ENCODE results near the gene RASGRP1.

The RASGRP1 gene

GRCh38 chr15:38481113-38481512, 83.5 kb downstream of the RASGRP1 start:
- H3K36me3 ChIP-seq (ENCODE audit: control insufficient read depth, insufficient read depth, low read length): peaks cover 62% of the 10 kb centered on the region
- no peak overlapping the region for H3K9ac ChIP-seq (ENCODE audit: low read depth, low read length)
- H3K9me3 ChIP-seq (ENCODE audit: control insufficient read depth, insufficient read depth, low read length): no peaks in the 10 kb centered on the region
- H3K27me3 ChIP-seq (ENCODE audit: control insufficient read depth, insufficient read depth, low read length): no peaks in the 10 kb centered on the region
- no peak overlapping the region for H3K4me3 ChIP-seq (ENCODE audit: low read depth, low read length)
- no peak overlapping the region for H3K27ac ChIP-seq (ENCODE audit: low read depth, low read length)
- no peaks in the 10 kb centered on the region for H3K4me1 ChIP-seq (ENCODE audit: control insufficient read depth, insufficient read depth, low read length)

GRCh38 chr15:38479756-38480155, 84.9 kb downstream of the RASGRP1 start:
- Histone ChIP-seq H3K27ac (ENCODE audit: low read depth, low read length) (no peak overlapping the region), H3K9me3 (ENCODE audit: control insufficient read depth, insufficient read depth, low read length) (no peaks in the 10 kb centered on the region), H3K4me1 (ENCODE audit: control insufficient read depth, insufficient read depth, low read length) (no peaks in the 10 kb centered on the region), H3K36me3 (ENCODE audit: control insufficient read depth, insufficient read depth, low read length) (peaks cover 76% of the 10 kb centered on the region), H3K4me3 (ENCODE audit: low read depth, low read length) (no peak overlapping the region), H3K27me3 (ENCODE audit: control insufficient read depth, insufficient read depth, low read length) (no peaks in the 10 kb centered on the region), H3K9ac (ENCODE audit: low read depth, low read length) (no peak overlapping the region)

- peaks cover 81% of the 10 kb centered on the region for H3K36me3 ChIP-seq (ENCODE audit: control insufficient read depth, insufficient read depth, low read length)
- no peak overlapping the region for H3K4me3 ChIP-seq (ENCODE audit: low read depth, low read length)
- no peak overlapping the region for H3K9ac ChIP-seq (ENCODE audit: low read depth, low read length)
- H3K27ac ChIP-seq (ENCODE audit: low read depth, low read length): no peak overlapping the region
- H3K27me3 ChIP-seq (ENCODE audit: control insufficient read depth, insufficient read depth, low read length): no peaks in the 10 kb centered on the region
- H3K9me3 ChIP-seq (ENCODE audit: control insufficient read depth, insufficient read depth, low read length): no peaks in the 10 kb centered on the region
- H3K4me1 ChIP-seq (ENCODE audit: control insufficient read depth, insufficient read depth, low read length): no peaks in the 10 kb centered on the region
Measured at GRCh38 chr15:38479266-38479665, 85.3 kb downstream of the RASGRP1 start.

- H3K27ac ChIP-seq (ENCODE audit: low read depth, low read length): no peak overlapping the region
- H3K27me3 ChIP-seq (ENCODE audit: control insufficient read depth, insufficient read depth, low read length): no peaks in the 10 kb centered on the region
- no peaks in the 10 kb centered on the region for H3K4me1 ChIP-seq (ENCODE audit: control insufficient read depth, insufficient read depth, low read length)
- no peaks in the 10 kb centered on the region for H3K9me3 ChIP-seq (ENCODE audit: control insufficient read depth, insufficient read depth, low read length)
- H3K9ac ChIP-seq (ENCODE audit: low read depth, low read length): no peak overlapping the region
- H3K36me3 ChIP-seq (ENCODE audit: control insufficient read depth, insufficient read depth, low read length): peaks cover 83% of the 10 kb centered on the region
- H3K4me3 ChIP-seq (ENCODE audit: low read depth, low read length): no peak overlapping the region
Measured at GRCh38 chr15:38477637-38478036, 87.0 kb downstream of the RASGRP1 start.

- H3K4me3 ChIP-seq (ENCODE audit: low read depth, low read length): no peak overlapping the region
- H3K36me3 ChIP-seq (ENCODE audit: control insufficient read depth, insufficient read depth, low read length): peaks cover 78% of the 10 kb centered on the region
- H3K27ac ChIP-seq (ENCODE audit: low read depth, low read length): no peak overlapping the region
- H3K27me3 ChIP-seq (ENCODE audit: control insufficient read depth, insufficient read depth, low read length): no peaks in the 10 kb centered on the region
- no peaks in the 10 kb centered on the region for H3K4me1 ChIP-seq (ENCODE audit: control insufficient read depth, insufficient read depth, low read length)
- H3K9me3 ChIP-seq (ENCODE audit: control insufficient read depth, insufficient read depth, low read length): no peaks in the 10 kb centered on the region
- no peak overlapping the region for H3K9ac ChIP-seq (ENCODE audit: low read depth, low read length)
Measured at GRCh38 chr15:38476120-38476519, 88.5 kb downstream of the RASGRP1 start.

GRCh38 chr15:38475361-38475760, 89.3 kb downstream of the RASGRP1 start:
- no peaks in the 10 kb centered on the region for H3K9me3 ChIP-seq (ENCODE audit: control insufficient read depth, insufficient read depth, low read length)
- H3K36me3 ChIP-seq (ENCODE audit: control insufficient read depth, insufficient read depth, low read length): peaks cover 78% of the 10 kb centered on the region
- H3K27me3 ChIP-seq (ENCODE audit: control insufficient read depth, insufficient read depth, low read length): no peaks in the 10 kb centered on the region
- H3K4me3 ChIP-seq (ENCODE audit: low read depth, low read length): no peak overlapping the region
- no peak overlapping the region for H3K27ac ChIP-seq (ENCODE audit: low read depth, low read length)
- H3K4me1 ChIP-seq (ENCODE audit: control insufficient read depth, insufficient read depth, low read length): no peaks in the 10 kb centered on the region
- no peak overlapping the region for H3K9ac ChIP-seq (ENCODE audit: low read depth, low read length)

- no peaks in the 10 kb centered on the region for H3K27me3 ChIP-seq (ENCODE audit: control insufficient read depth, insufficient read depth, low read length)
- H3K27ac ChIP-seq (ENCODE audit: low read depth, low read length): no peak overlapping the region
- H3K9ac ChIP-seq (ENCODE audit: low read depth, low read length): no peak overlapping the region
- H3K4me1 ChIP-seq (ENCODE audit: control insufficient read depth, insufficient read depth, low read length): no peaks in the 10 kb centered on the region
- peaks cover 76% of the 10 kb centered on the region for H3K36me3 ChIP-seq (ENCODE audit: control insufficient read depth, insufficient read depth, low read length)
- H3K4me3 ChIP-seq (ENCODE audit: low read depth, low read length): no peak overlapping the region
- H3K9me3 ChIP-seq (ENCODE audit: control insufficient read depth, insufficient read depth, low read length): no peaks in the 10 kb centered on the region
Measured at GRCh38 chr15:38474155-38474757, 90.4 kb downstream of the RASGRP1 start.

DNA sequence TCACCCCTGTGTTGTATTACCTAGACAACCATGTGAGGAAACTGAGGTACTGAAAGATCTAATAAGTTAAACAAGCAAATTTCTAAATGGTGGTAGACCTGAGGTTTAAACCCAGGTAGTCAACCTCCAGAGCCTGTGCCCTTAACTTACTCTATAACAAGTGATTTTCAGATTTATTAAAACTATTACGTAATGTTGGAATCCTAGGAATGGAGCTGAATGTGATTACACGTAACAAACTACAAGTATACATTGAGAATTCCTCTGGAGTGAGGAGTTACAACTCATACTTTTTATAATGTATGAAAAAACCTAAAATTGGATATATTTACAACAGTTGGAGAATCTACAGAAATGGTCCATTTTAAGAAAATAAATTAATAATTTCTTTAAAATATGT, 92.6 kb downstream of the RASGRP1 start:
- Histone ChIP-seq H3K27me3 (ENCODE audit: control insufficient read depth, insufficient read depth, low read length) (no peaks in the 10 kb centered on the region), H3K27ac (ENCODE audit: low read depth, low read length) (no peak overlapping the region), H3K4me1 (ENCODE audit: control insufficient read depth, insufficient read depth, low read length) (no peaks in the 10 kb centered on the region), H3K9ac (ENCODE audit: low read depth, low read length) (no peak overlapping the region), H3K4me3 (ENCODE audit: low read depth, low read length) (no peak overlapping the region), H3K9me3 (ENCODE audit: control insufficient read depth, insufficient read depth, low read length) (no peaks in the 10 kb centered on the region), H3K36me3 (ENCODE audit: control insufficient read depth, insufficient read depth, low read length) (peaks cover 68% of the 10 kb centered on the region)

DNA sequence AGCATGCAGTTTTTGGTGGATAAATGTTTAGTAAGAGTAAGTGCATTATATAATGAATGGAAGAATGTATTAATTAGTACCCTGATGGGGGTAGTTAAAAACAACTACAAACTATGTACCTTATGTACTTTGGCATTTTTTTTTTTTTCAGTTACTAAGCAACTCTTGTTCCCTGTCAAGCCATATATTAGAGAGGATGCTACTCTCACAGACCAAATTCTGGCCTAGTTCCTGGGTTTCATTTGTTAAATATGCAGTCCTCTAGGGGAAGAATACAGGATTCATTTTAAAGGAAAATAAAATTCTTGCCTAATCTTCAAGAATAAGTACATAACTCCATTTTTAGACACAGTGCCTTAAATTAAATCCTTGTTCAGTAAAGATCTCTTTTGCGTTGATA, 93.8 kb downstream of the RASGRP1 start:
- no peak overlapping the region for H3K9ac ChIP-seq (ENCODE audit: low read depth, low read length)
- H3K27ac ChIP-seq (ENCODE audit: low read depth, low read length): no peak overlapping the region
- no peaks in the 10 kb centered on the region for H3K9me3 ChIP-seq (ENCODE audit: control insufficient read depth, insufficient read depth, low read length)
- H3K27me3 ChIP-seq (ENCODE audit: control insufficient read depth, insufficient read depth, low read length): no peaks in the 10 kb centered on the region
- no peaks in the 10 kb centered on the region for H3K4me1 ChIP-seq (ENCODE audit: control insufficient read depth, insufficient read depth, low read length)
- H3K36me3 ChIP-seq (ENCODE audit: control insufficient read depth, insufficient read depth, low read length): peaks cover 67% of the 10 kb centered on the region
- H3K4me3 ChIP-seq (ENCODE audit: low read depth, low read length): no peak overlapping the region

DNA sequence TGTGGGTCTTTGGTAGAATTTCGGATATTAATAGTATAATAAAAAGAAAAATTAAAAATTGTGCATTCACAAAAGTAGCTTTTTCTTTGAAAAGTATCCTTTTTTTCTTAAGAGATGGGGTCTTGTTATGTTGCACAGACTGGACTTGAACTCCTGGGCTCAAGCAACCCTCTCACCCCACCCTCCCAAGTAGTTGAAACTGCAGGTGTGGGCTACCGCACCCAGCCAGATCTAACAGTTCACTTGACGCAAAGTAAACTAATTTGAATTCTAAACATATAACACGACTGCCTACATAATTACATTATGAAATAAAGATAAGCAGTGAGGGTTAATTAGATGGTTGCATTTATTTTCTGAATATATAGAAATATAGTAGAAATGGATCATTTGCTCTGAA, 99.9 kb downstream of the RASGRP1 start:
- Histone ChIP-seq H3K27ac (ENCODE audit: low read depth, low read length) (no peak overlapping the region), H3K4me3 (ENCODE audit: low read depth, low read length) (no peak overlapping the region), H3K9me3 (ENCODE audit: control insufficient read depth, insufficient read depth, low read length) (no peaks in the 10 kb centered on the region), H3K9ac (ENCODE audit: low read depth, low read length) (no peak overlapping the region), H3K27me3 (ENCODE audit: control insufficient read depth, insufficient read depth, low read length) (no peaks in the 10 kb centered on the region), H3K4me1 (ENCODE audit: control insufficient read depth, insufficient read depth, low read length) (peaks cover 3% of the 10 kb centered on the region; the same call in 1 of the 2 replicates), H3K36me3 (ENCODE audit: control insufficient read depth, insufficient read depth, low read length) (peaks cover 27% of the 10 kb centered on the region; the same call in 1 of the 2 replicates)

DNA sequence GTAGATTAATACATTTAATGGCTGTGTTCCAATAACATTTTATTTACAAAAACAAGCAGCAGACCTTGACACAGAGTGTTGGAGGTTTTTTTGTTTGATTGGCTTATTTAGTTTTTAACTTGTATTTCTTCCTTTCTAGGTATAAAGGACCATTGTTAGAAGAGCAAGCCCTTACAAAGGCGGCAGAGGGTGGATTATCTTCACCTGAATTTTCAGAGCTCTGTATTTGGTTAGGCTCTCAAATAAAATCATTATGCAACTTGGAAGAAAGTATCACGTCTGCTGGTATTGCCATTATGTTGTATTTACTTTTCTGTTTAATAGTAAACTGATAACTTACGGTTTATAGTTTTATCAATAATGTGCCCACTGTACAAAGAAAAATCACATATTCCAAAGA, 100.7 kb downstream of the RASGRP1 start:
- Histone ChIP-seq H3K9me3 (ENCODE audit: control insufficient read depth, insufficient read depth, low read length) (no peaks in the 10 kb centered on the region), H3K27ac (ENCODE audit: low read depth, low read length) (no peak overlapping the region), H3K27me3 (ENCODE audit: control insufficient read depth, insufficient read depth, low read length) (no peaks in the 10 kb centered on the region), H3K36me3 (ENCODE audit: control insufficient read depth, insufficient read depth, low read length) (peaks cover 27% of the 10 kb centered on the region; the same call in 1 of the 2 replicates), H3K4me3 (ENCODE audit: low read depth, low read length) (no peak overlapping the region), H3K9ac (ENCODE audit: low read depth, low read length) (no peak overlapping the region), H3K4me1 (ENCODE audit: control insufficient read depth, insufficient read depth, low read length) (peaks cover 3% of the 10 kb centered on the region; the same call in 1 of the 2 replicates)

All from HUES48 (cell line).